B cell (primary cell): Measurements from ENCODE around the gene ATP2B3. TPM values are rescaled to one million over a fixed set of nuclear protein-coding genes. Genes with fewer than 3 reads are reported as not detected.
A peak's percentile ranks its signal among the peaks of the same experiment; 100 is the strongest.

ENCODE experiments used
- ATAC-seq: fragments of 200-7000 bp; cut with Tn5 transposase; one replicate; pipeline ENCODE4 v1.10.0; 2021; ENCODE audit warnings: low read depth, mild to moderate bottlenecking, moderate number of reproducible peaks, moderate library complexity
- CTCF ChIA-PET: fragments of 350-600 bp; sonication (Branson Sonifier 250); formaldehyde crosslinking; loops from one replicate; lab custom pipeline; 2021; ENCODE audit warnings: antibody characterized with exemption, inconsistent platforms; lab: Charles Lee
- POLR2A ChIA-PET: fragments of 350-600 bp; sonication (Branson Sonifier 250); formaldehyde crosslinking; loops from one replicate; lab custom pipeline; 2021; ENCODE audit warnings: antibody characterized with exemption; lab: Charles Lee
- DNase-seq: peaks from one replicate; pipeline ENCODE4 v3.0.0; 2013
- H2AFZ ChIP-seq: 2 replicates; pipeline ENCODE4 v1.6.1; 2012; ENCODE audit warnings: mild to moderate bottlenecking, low read depth, low read length; ENCODE audit not compliant: insufficient read depth, poor library complexity, severe bottlenecking
- H3K27ac ChIP-seq, 2 donors: 1 replicate in 1 of 2; 2 replicates in 1 of 2; pipeline ENCODE4 v1.5.1; 2012 to 2013; ENCODE audit warnings: low read length in 2 of 2, mild to moderate bottlenecking in 2 of 2, moderate library complexity in 1 of 2
- H3K27me3 ChIP-seq, 4 experiments: fragments of 200-600 bp in 1 of 4; sonication (generic) in 1 of 4; replicated peaks in 1 of 4; 1 replicate in 2 of 4; 2 replicates in 2 of 4; pipeline versions ENCODE4 v1.6.1 to v1.7.0; 2013 to 2016; ENCODE audit warnings: low read length in 3 of 4, mild to moderate bottlenecking in 2 of 4, mixed read lengths in 1 of 4, moderate library complexity in 1 of 4; ENCODE audit not compliant: insufficient read depth in 4 of 4, control insufficient read depth in 3 of 4; ENCODE audit errors: control extremely low read depth in 1 of 4
- H3K36me3 ChIP-seq, 2 experiments: replicated peaks in 1 of 2; 1 replicate in 1 of 2; 2 replicates in 1 of 2; pipeline versions ENCODE4 v1.6.1 to v1.7.1; 2013; ENCODE audit warnings: low read length in 1 of 2; ENCODE audit not compliant: insufficient read depth in 2 of 2, control insufficient read depth in 1 of 2; ENCODE audit errors: control extremely low read depth in 1 of 2, extremely low read depth in 1 of 2
- H3K4me1 ChIP-seq, 2 donors: fragments of 200-600 bp in 1 of 2; sonication (generic) in 1 of 2; 1 replicate in 1 of 2; 2 replicates in 1 of 2; pipeline versions ENCODE4 v1.5.1 to v1.6.1; 2013 to 2017; ENCODE audit warnings: low read length in 2 of 2; ENCODE audit not compliant: control insufficient read depth in 2 of 2, insufficient read depth in 2 of 2
- H3K4me2 ChIP-seq: replicated peaks from 2 replicates; pipeline ENCODE3; 2012; ENCODE audit warnings: mild to moderate bottlenecking, low read depth, low read length; ENCODE audit not compliant: poor library complexity, severe bottlenecking
- H3K4me3 ChIP-seq, 5 experiments: fragments of 200-600 bp in 1 of 5; sonication (generic) in 1 of 5; 1 replicate in 3 of 5; 2 replicates in 2 of 5; pipeline versions ENCODE4 v1.5.1 to v1.7.0; 2011 to 2016; ENCODE audit warnings: low read length in 4 of 5, mild to moderate bottlenecking in 4 of 5, low read depth in 2 of 5, control low read depth in 1 of 5, moderate library complexity in 1 of 5; ENCODE audit not compliant: insufficient read depth in 1 of 5; ENCODE audit errors: control extremely low read depth in 1 of 5, extremely low read depth in 1 of 5
- H3K79me2 ChIP-seq: fragments of 200-600 bp; sonication (generic); one replicate; pipeline ENCODE4 v1.6.0; 2016; ENCODE audit warnings: low read length; ENCODE audit not compliant: control insufficient read depth, insufficient read depth
- H3K9ac ChIP-seq: fragments of 200-600 bp; sonication (generic); 2 replicates; pipeline ENCODE4 v1.6.1; 2017; ENCODE audit warnings: mild to moderate bottlenecking, low read length, moderate library complexity
- H3K9me3 ChIP-seq, 3 donors: one replicate each; pipeline versions ENCODE4 v1.6.1 to v1.7.1; 2013; ENCODE audit warnings: low read length in 2 of 3; ENCODE audit not compliant: control insufficient read depth in 2 of 3, insufficient read depth in 1 of 3; ENCODE audit errors: control extremely low read depth in 1 of 3
- H4K20me1 ChIP-seq: 2 replicates; pipeline ENCODE4 v1.6.0; 2012; ENCODE audit warnings: mild to moderate bottlenecking, low read length; ENCODE audit not compliant: insufficient read depth, control insufficient read depth, poor library complexity, severe bottlenecking
- H3K27ac Mint-ChIP-seq: one replicate; pipeline ENCODE4 v1.8.0; 2021; ENCODE audit warnings: mixed read lengths
- H3K27me3 Mint-ChIP-seq: one replicate; pipeline ENCODE4 v1.8.0; 2021; ENCODE audit warnings: mixed read lengths
- H3K4me1 Mint-ChIP-seq: one replicate; pipeline ENCODE4 v1.8.0; 2021; ENCODE audit warnings: mixed read lengths
- H3K4me3 Mint-ChIP-seq: one replicate; pipeline ENCODE4 v1.8.0; 2021; ENCODE audit warnings: mixed read lengths
- H3K9me3 Mint-ChIP-seq: one replicate; pipeline ENCODE4 v1.8.0; 2022; ENCODE audit warnings: mixed read lengths; ENCODE audit not compliant: insufficient read depth
- EZH2 ChIP-seq: IDR thresholded peaks from 2 replicates; pipeline ENCODE4 v1.6.1; 2012; ENCODE audit warnings: borderline replicate concordance, low read depth, mild to moderate bottlenecking, moderate library complexity, low read length; ENCODE audit not compliant: insufficient read depth, poor library complexity, severe bottlenecking
- WGBS: methylation state at CpG from one replicate; pipeline ENCODE4 v1.1.5; 2013; ENCODE audit warnings: missing lambda C conversion rate; ENCODE audit not compliant: insufficient coverage; 5-methylcytosine and 5-hydroxymethylcytosine counted together
- intact Hi-C: fragments of 100-400 bp; cut with micrococcal nuclease; formaldehyde crosslinking; loops from one replicate; pipeline ENCODE4 v1.10.0; 2022
- polyA plus RNA-seq: library from polyadenylated mRNA; depleted of rRNA; stranded (reverse); fragments of >200 nt; gene quantifications from 2 replicates; pipeline ENCODE4 v1.2.3, GENCODE V29; 2012
- total RNA-seq, 2 donors: library from RNA; stranded (reverse); fragments of 120-200 nt in 1 of 2; gene quantifications; 1 replicate in 1 of 2; 2 replicates in 1 of 2; pipeline versions ENCODE4 v1.2.3 to v1.2.4, GENCODE V29; 2013 to 2022
- TF ChIP-seq, protein P1 (sequence below): fragments of 200-600 bp; IDR thresholded peaks from one replicate; pipeline ENCODE4 v1.8.0; 2022; ENCODE audit warnings: antibody characterized with exemption, mild to moderate bottlenecking

ATP2B3 gene
- total and polyA plus RNA-seq, 2 donors (not counting 1 experiment from before 2014, with no cell fraction given), result not detected

- Histone ChIP-seq H3K9me3 (no peaks in the 10 kb centered on the region), H3K79me2 (peaks cover 26% of the 10 kb centered on the region), H3K4me2 (peak overlapping the region; percentile 22), H3K4me3 (no peak overlapping the region), H3K9ac (no peak overlapping the region), H3K4me1 (peaks cover 18 to 42% of the 10 kb centered on the region in 2 donors), H3K27ac (peak overlapping the region in 1 of 2 donors; percentile 66), H3K36me3 (peaks cover 0 to 64% of the 10 kb centered on the region in 2 experiments), H4K20me1 (peaks cover 29% of the 10 kb centered on the region), H3K27me3 (no peaks in the 10 kb centered on the region), H2AFZ (no peak overlapping the region)
- CTCF ChIA-PET, result interaction anchor here (0.8 to 1.6 kb wide), 3 partner anchors 36 to 59 kb away, joined by 3 to 4 read pairs (median 3); no protein-coding TSS in a partner anchor
- TF ChIP-seq EZH2, result no peak
- TF ChIP-seq, protein P1, sequence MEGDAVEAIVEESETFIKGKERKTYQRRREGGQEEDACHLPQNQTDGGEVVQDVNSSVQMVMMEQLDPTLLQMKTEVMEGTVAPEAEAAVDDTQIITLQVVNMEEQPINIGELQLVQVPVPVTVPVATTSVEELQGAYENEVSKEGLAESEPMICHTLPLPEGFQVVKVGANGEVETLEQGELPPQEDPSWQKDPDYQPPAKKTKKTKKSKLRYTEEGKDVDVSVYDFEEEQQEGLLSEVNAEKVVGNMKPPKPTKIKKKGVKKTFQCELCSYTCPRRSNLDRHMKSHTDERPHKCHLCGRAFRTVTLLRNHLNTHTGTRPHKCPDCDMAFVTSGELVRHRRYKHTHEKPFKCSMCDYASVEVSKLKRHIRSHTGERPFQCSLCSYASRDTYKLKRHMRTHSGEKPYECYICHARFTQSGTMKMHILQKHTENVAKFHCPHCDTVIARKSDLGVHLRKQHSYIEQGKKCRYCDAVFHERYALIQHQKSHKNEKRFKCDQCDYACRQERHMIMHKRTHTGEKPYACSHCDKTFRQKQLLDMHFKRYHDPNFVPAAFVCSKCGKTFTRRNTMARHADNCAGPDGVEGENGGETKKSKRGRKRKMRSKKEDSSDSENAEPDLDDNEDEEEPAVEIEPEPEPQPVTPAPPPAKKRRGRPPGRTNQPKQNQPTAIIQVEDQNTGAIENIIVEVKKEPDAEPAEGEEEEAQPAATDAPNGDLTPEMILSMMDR, result no peak
- no peaks in the 10 kb centered on the region for H3K27me3 Mint-ChIP-seq
- peaks cover 30% of the 10 kb centered on the region for H3K4me1 Mint-ChIP-seq
- H3K27ac Mint-ChIP-seq, result peak overlapping the region; percentile 84
- POLR2A ChIA-PET, result no interaction called here
- 94% methylated on average over 22 of the region's 26 CpGs for WGBS
- ATAC-seq (peak; percentile 93), DNase-seq (peak; percentile 80)
- intact Hi-C loops, result no loop called here
- no peaks in the 10 kb centered on the region for H3K9me3 Mint-ChIP-seq
- H3K4me3 Mint-ChIP-seq, result peak overlapping the region; percentile 41
These were observed 73.8 kb downstream of the ATP2B3 start for GRCh38 chrX:153590961-153591956.
